H1 (cell line): Measurements from ENCODE around the gene PAQR5.

ENCODE experiments used
- EZH2 ChIP-seq: fragments of 200-600 bp; sonication (generic); IDR thresholded peaks from 2 replicates; pipeline ENCODE4 v1.7.1; 2012; ENCODE audit warnings: low read depth, mild to moderate bottlenecking, moderate library complexity, low read length, inconsistent platforms; ENCODE audit not compliant: severe bottlenecking
- POLR2A ChIP-seq, 2 experiments: IDR thresholded peaks; 1 replicate in 1 of 2; 2 replicates in 1 of 2; pipeline ENCODE4 v1.6.1; 2011; ENCODE audit warnings: low read depth in 2 of 2, low read length in 2 of 2, mild to moderate bottlenecking in 2 of 2; ENCODE audit errors: control extremely low read depth in 1 of 2

DNA sequence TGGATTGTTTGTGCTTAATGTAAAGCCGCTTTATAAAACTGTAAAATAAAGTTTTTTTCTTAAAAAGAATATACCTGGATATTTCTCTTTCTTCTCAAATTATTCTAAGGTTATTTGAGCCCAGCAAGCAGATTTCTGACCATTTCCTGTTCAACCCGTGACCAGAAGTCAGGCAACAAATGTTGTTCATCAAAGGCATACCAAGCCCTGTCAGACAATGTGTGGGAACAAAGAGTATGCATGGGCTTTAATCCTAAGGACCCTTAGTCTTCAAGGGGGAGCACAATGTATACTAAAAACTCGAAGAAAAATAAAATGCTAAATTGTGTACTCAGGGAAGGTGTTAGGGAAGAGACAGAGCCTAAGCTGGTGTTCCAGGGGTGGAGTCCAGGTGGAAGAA is 26.6 kb upstream of the PAQR5 start:
- TF ChIP-seq POLR2A (IDR thresholded peaks at IDR 0.05; ENCODE audit: control extremely low read depth in 1 of 2, low read depth in 2 of 2, low read length in 2 of 2): no peak
- TF ChIP-seq EZH2: no peak
